OCI-LY7 (cell line): ENCODE results near the gene MACROD2.

Source experiments
- CTCF ChIP-seq: fragments of 200-600 bp; sonication (generic); conservative IDR thresholded peaks from 2 replicates; pipeline ENCODE4 v1.5.1; 2014; ENCODE audit warnings: mild to moderate bottlenecking, antibody characterized with exemption, low read length, moderate library complexity, mixed read lengths
- EZH2phosphoT487 ChIP-seq: fragments of 200-600 bp; sonication (generic); IDR thresholded peaks from 2 replicates; pipeline ENCODE4 v1.6.1; 2018; ENCODE audit warnings: low read depth, borderline replicate concordance, mild to moderate bottlenecking, mixed run types, antibody characterized with exemption, low read length, moderate library complexity, mixed read lengths

- TF ChIP-seq CTCF: no peak
- TF ChIP-seq EZH2phosphoT487: no peak
Measured at GRCh38 chr20:15022921-15023320, 1027.6 kb downstream of the MACROD2 start.
